C4-2B (cell line): ENCODE results near the gene RGS7.

ENCODE experiments used
- CTCF ChIP-seq: fragments of 450-650 bp; conservative IDR thresholded peaks from 2 replicates; pipeline ENCODE4 v1.5.1; 2017; ENCODE audit warnings: mild to moderate bottlenecking
- ZFX ChIP-seq: fragments of 450-650 bp; IDR thresholded peaks from 2 replicates; pipeline ENCODE4 v1.6.1; 2017

- TF ChIP-seq CTCF (no peak), ZFX (no peak)
Observed at GRCh38 chr1:241215203-241215602, 141.8 kb downstream of the RGS7 start.
